ENCODE results near the gene MOCS2.

Gene MOCS2, protein sequence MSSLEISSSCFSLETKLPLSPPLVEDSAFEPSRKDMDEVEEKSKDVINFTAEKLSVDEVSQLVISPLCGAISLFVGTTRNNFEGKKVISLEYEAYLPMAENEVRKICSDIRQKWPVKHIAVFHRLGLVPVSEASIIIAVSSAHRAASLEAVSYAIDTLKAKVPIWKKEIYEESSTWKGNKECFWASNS

DNA sequence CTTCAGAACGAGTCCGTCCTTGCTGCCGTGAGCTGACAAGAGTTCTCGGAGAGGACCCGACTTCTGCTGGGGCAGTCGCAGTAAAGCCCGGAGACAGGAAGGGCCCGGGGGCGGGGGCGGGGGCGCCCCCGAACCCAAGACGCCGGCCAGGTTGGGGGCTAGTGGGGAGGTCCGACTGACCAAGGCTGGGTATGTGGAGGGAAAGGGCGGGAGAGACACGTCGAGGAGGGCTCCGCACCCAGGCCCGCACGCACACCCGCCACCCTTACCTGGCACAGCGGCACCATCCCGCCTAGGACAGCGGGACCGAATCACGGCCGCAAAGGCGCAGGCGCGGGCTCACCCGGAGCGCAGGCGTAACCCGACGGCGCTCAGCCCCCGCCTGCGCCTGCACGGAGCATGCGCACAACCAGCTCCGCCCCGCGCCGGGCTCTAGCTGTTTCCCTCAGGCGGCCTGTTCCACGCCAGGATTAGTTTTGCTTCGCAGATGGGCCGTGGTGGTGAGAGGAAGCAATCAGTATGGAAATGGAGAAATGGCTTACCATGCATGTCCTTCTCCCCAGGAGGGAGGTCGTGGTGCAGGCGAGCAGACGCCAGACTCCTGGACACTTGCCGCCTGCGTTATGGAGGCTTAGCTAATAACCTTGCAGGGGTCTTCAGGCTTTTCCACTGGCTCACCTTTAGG, at the start of gene MOCS2:
TSS of gene MOCS2 (minus strand) at position 315 of the 685 bp plus-strand sequence. CDS start 2,583 bp downstream, outside the sequence.
- H3K27ac ChIP-seq, result peak within 1 kb of the TSS; percentile 72
- TF ChIP-seq, protein P1, sequence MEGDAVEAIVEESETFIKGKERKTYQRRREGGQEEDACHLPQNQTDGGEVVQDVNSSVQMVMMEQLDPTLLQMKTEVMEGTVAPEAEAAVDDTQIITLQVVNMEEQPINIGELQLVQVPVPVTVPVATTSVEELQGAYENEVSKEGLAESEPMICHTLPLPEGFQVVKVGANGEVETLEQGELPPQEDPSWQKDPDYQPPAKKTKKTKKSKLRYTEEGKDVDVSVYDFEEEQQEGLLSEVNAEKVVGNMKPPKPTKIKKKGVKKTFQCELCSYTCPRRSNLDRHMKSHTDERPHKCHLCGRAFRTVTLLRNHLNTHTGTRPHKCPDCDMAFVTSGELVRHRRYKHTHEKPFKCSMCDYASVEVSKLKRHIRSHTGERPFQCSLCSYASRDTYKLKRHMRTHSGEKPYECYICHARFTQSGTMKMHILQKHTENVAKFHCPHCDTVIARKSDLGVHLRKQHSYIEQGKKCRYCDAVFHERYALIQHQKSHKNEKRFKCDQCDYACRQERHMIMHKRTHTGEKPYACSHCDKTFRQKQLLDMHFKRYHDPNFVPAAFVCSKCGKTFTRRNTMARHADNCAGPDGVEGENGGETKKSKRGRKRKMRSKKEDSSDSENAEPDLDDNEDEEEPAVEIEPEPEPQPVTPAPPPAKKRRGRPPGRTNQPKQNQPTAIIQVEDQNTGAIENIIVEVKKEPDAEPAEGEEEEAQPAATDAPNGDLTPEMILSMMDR (conservative IDR thresholded peaks at IDR 0.05), result no peak

DNA sequence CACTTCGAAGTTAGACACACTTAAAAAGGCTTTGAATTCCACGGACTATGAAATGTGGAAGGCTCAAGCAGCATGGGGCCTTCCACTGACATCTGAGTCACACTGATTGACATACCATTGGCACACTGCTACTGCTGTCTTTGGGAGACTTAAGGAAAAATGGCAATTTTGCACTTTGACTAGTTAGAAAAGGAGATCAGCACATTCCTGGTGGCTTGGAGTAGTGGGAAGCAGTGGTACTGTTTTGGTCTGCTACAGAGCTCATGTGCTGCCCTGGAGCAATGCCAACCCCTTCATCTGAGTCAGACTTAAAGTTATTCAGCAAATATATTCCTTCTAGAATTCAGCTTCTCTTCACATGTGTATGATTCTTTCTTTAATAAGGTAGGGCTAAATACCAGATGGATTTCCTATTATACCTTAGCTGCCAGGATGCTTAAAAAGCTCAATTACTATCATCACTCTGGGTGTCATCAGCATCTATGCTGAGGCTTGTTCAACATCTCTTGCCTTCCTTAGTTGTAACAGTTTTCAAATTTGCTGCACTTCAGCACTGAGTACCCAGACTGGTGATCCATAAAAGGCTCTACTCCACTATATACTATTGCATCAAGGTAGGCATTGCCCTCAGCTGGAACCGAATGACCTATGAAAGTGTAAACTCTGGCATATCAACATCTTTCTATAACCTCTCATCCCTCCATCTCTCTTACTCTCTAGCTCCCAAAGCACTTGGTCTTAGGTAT, 42.3 kb upstream of the MOCS2 start:
- TF ChIP-seq, protein P1 (conservative IDR thresholded peaks at IDR 0.05), result no peak
- H3K27ac ChIP-seq, result no peak overlapping the region

DNA sequence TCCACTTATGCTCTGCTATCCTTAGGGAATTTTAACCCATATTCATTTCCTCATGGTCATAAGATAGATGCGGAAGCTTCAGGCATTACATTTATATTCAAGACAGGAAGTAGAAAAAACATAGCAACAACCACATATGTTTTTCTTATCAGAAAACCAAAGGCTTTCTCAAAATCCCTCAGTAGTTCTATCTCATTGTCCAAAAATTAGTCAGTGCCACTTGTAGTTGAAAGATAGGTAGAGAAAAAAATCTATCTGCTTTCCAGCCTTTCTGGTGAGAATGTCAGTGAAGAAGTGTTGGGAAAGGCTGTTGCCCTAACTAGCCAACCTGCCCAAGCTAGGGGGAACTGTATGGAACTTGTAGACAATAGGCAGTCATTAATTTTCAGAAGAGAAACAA, 23.5 kb upstream of the MOCS2 start:
- TF ChIP-seq, protein P1 (conservative IDR thresholded peaks at IDR 0.05), result no peak
- no peak overlapping the region for H3K27ac ChIP-seq

GRCh38 chr5:53130266-53130665, 20.7 kb upstream of the MOCS2 start:
- no peak overlapping the region for H3K27ac ChIP-seq
- TF ChIP-seq, protein P1 (conservative IDR thresholded peaks at IDR 0.05), result no peak

GRCh38 chr5:53128481-53128880, 18.9 kb upstream of the MOCS2 start:
- TF ChIP-seq, protein P1 (conservative IDR thresholded peaks at IDR 0.05), result no peak
- no peak overlapping the region for H3K27ac ChIP-seq

GRCh38 chr5:53127107-53127506, 17.6 kb upstream of the MOCS2 start:
- no peak overlapping the region for H3K27ac ChIP-seq
- TF ChIP-seq, protein P1 (conservative IDR thresholded peaks at IDR 0.05), result no peak

DNA sequence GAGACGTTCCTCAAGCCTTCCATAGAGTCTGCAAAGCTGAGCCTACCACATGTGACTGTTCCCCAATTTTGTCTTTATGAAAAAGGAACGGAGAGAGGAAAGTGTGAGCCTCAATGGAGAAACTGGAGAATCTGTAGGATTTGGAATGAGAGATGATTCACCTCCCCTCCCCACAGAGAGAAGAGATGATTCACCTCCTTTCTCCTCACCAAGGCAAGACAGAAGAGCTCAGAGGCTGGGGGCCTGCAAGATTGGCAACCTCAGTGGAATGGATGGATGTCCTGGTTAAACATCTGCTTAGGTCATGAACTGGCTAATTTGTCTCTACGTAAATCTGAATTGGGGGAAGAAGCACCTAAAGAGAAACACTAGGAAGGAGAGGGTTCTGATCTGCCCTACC, 17.0 kb upstream of the MOCS2 start:
- no peak overlapping the region for H3K27ac ChIP-seq
- TF ChIP-seq, protein P1 (conservative IDR thresholded peaks at IDR 0.05), result no peak

Data from VCaP (cell line).